B cell (primary cell): ENCODE results near the gene SNX6. TPM values are rescaled to one million over a fixed set of nuclear protein-coding genes. Genes with fewer than 3 reads are reported as not detected.
"Not testable (repeated sequence)": the region's sequence is repeated elsewhere in the genome, so short reads cannot be mapped to it uniquely, and the experiment has no call there.

Source experiments
- ATAC-seq: fragments of 200-7000 bp; cut with Tn5 transposase; one replicate; pipeline ENCODE4 v1.10.0; 2021; ENCODE audit warnings: low read depth, mild to moderate bottlenecking, moderate number of reproducible peaks, moderate library complexity
- CTCF ChIA-PET: fragments of 350-600 bp; sonication (Branson Sonifier 250); formaldehyde crosslinking; loops from one replicate; lab custom pipeline; 2021; ENCODE audit warnings: antibody characterized with exemption, inconsistent platforms; lab: Charles Lee
- POLR2A ChIA-PET: fragments of 350-600 bp; sonication (Branson Sonifier 250); formaldehyde crosslinking; loops from one replicate; lab custom pipeline; 2021; ENCODE audit warnings: antibody characterized with exemption; lab: Charles Lee
- DNase-seq: peaks from one replicate; pipeline ENCODE4 v3.0.0; 2013
- H2AFZ ChIP-seq: 2 replicates; pipeline ENCODE4 v1.6.1; 2012; ENCODE audit warnings: mild to moderate bottlenecking, low read depth, low read length; ENCODE audit not compliant: insufficient read depth, poor library complexity, severe bottlenecking
- H3K27ac ChIP-seq, 2 donors: 1 replicate in 1 of 2; 2 replicates in 1 of 2; pipeline ENCODE4 v1.5.1; 2012 to 2013; ENCODE audit warnings: low read length in 2 of 2, mild to moderate bottlenecking in 2 of 2, moderate library complexity in 1 of 2
- H3K27me3 ChIP-seq, 4 experiments: fragments of 200-600 bp in 1 of 4; sonication (generic) in 1 of 4; replicated peaks in 1 of 4; 1 replicate in 2 of 4; 2 replicates in 2 of 4; pipeline versions ENCODE4 v1.6.1 to v1.7.0; 2013 to 2016; ENCODE audit warnings: low read length in 3 of 4, mild to moderate bottlenecking in 2 of 4, mixed read lengths in 1 of 4, moderate library complexity in 1 of 4; ENCODE audit not compliant: insufficient read depth in 4 of 4, control insufficient read depth in 3 of 4; ENCODE audit errors: control extremely low read depth in 1 of 4
- H3K36me3 ChIP-seq, 2 experiments: replicated peaks in 1 of 2; 1 replicate in 1 of 2; 2 replicates in 1 of 2; pipeline versions ENCODE4 v1.6.1 to v1.7.1; 2013; ENCODE audit warnings: low read length in 1 of 2; ENCODE audit not compliant: insufficient read depth in 2 of 2, control insufficient read depth in 1 of 2; ENCODE audit errors: control extremely low read depth in 1 of 2, extremely low read depth in 1 of 2
- H3K4me1 ChIP-seq, 2 donors: fragments of 200-600 bp in 1 of 2; sonication (generic) in 1 of 2; 1 replicate in 1 of 2; 2 replicates in 1 of 2; pipeline versions ENCODE4 v1.5.1 to v1.6.1; 2013 to 2017; ENCODE audit warnings: low read length in 2 of 2; ENCODE audit not compliant: control insufficient read depth in 2 of 2, insufficient read depth in 2 of 2
- H3K4me2 ChIP-seq: replicated peaks from 2 replicates; pipeline ENCODE3; 2012; ENCODE audit warnings: mild to moderate bottlenecking, low read depth, low read length; ENCODE audit not compliant: poor library complexity, severe bottlenecking
- H3K4me3 ChIP-seq, 5 experiments: fragments of 200-600 bp in 1 of 5; sonication (generic) in 1 of 5; 1 replicate in 3 of 5; 2 replicates in 2 of 5; pipeline versions ENCODE4 v1.5.1 to v1.7.0; 2011 to 2016; ENCODE audit warnings: low read length in 4 of 5, mild to moderate bottlenecking in 4 of 5, low read depth in 2 of 5, control low read depth in 1 of 5, moderate library complexity in 1 of 5; ENCODE audit not compliant: insufficient read depth in 1 of 5; ENCODE audit errors: control extremely low read depth in 1 of 5, extremely low read depth in 1 of 5
- H3K79me2 ChIP-seq: fragments of 200-600 bp; sonication (generic); one replicate; pipeline ENCODE4 v1.6.0; 2016; ENCODE audit warnings: low read length; ENCODE audit not compliant: control insufficient read depth, insufficient read depth
- H3K9ac ChIP-seq: fragments of 200-600 bp; sonication (generic); 2 replicates; pipeline ENCODE4 v1.6.1; 2017; ENCODE audit warnings: mild to moderate bottlenecking, low read length, moderate library complexity
- H3K9me3 ChIP-seq, 3 donors: one replicate each; pipeline versions ENCODE4 v1.6.1 to v1.7.1; 2013; ENCODE audit warnings: low read length in 2 of 3; ENCODE audit not compliant: control insufficient read depth in 2 of 3, insufficient read depth in 1 of 3; ENCODE audit errors: control extremely low read depth in 1 of 3
- H4K20me1 ChIP-seq: 2 replicates; pipeline ENCODE4 v1.6.0; 2012; ENCODE audit warnings: mild to moderate bottlenecking, low read length; ENCODE audit not compliant: insufficient read depth, control insufficient read depth, poor library complexity, severe bottlenecking
- H3K27ac Mint-ChIP-seq: one replicate; pipeline ENCODE4 v1.8.0; 2021; ENCODE audit warnings: mixed read lengths
- H3K27me3 Mint-ChIP-seq: one replicate; pipeline ENCODE4 v1.8.0; 2021; ENCODE audit warnings: mixed read lengths
- H3K4me1 Mint-ChIP-seq: one replicate; pipeline ENCODE4 v1.8.0; 2021; ENCODE audit warnings: mixed read lengths
- H3K4me3 Mint-ChIP-seq: one replicate; pipeline ENCODE4 v1.8.0; 2021; ENCODE audit warnings: mixed read lengths
- H3K9me3 Mint-ChIP-seq: one replicate; pipeline ENCODE4 v1.8.0; 2022; ENCODE audit warnings: mixed read lengths; ENCODE audit not compliant: insufficient read depth
- CTCF ChIP-seq: fragments of 200-600 bp; IDR thresholded peaks from one replicate; pipeline ENCODE4 v1.8.0; 2022; ENCODE audit warnings: antibody characterized with exemption, mild to moderate bottlenecking
- EZH2 ChIP-seq: IDR thresholded peaks from 2 replicates; pipeline ENCODE4 v1.6.1; 2012; ENCODE audit warnings: borderline replicate concordance, low read depth, mild to moderate bottlenecking, moderate library complexity, low read length; ENCODE audit not compliant: insufficient read depth, poor library complexity, severe bottlenecking
- WGBS: methylation state at CpG from one replicate; pipeline ENCODE4 v1.1.5; 2013; ENCODE audit warnings: missing lambda C conversion rate; ENCODE audit not compliant: insufficient coverage; 5-methylcytosine and 5-hydroxymethylcytosine counted together
- intact Hi-C: fragments of 100-400 bp; cut with micrococcal nuclease; formaldehyde crosslinking; loops from one replicate; pipeline ENCODE4 v1.10.0; 2022
- polyA plus RNA-seq: library from polyadenylated mRNA; depleted of rRNA; stranded (reverse); fragments of >200 nt; gene quantifications from 2 replicates; pipeline ENCODE4 v1.2.3, GENCODE V29; 2012
- total RNA-seq, 2 donors: library from RNA; stranded (reverse); fragments of 120-200 nt in 1 of 2; gene quantifications; 1 replicate in 1 of 2; 2 replicates in 1 of 2; pipeline versions ENCODE4 v1.2.3 to v1.2.4, GENCODE V29; 2013 to 2022

Gene SNX6
- total and polyA plus RNA-seq, 2 donors (not counting 1 experiment from before 2014, with no cell fraction given) = 45.4 to 61.0 TPM

GRCh38 chr14:34548472-34548981 is 81.4 kb downstream of the SNX6 start:
- Histone ChIP-seq H3K9me3 (peaks cover 0 to 12% (median 0%) of the 10 kb centered on the region in 3 donors), H2AFZ (no peak overlapping the region), H3K4me3 (no peak overlapping the region), H3K9ac (no peak overlapping the region), H4K20me1 (no peaks in the 10 kb centered on the region), H3K4me1 (peaks cover 0 to 4% of the 10 kb centered on the region in 2 donors), H3K4me2 (no peak overlapping the region), H3K79me2 (no peaks in the 10 kb centered on the region), H3K27ac (no peak overlapping the region), H3K36me3 (no peaks in the 10 kb centered on the region), H3K27me3 (no peaks in the 10 kb centered on the region)
- POLR2A ChIA-PET = interaction anchor here (0.6 to 1.0 kb wide), 2 partner anchors 462 to 856 kb away, joined by 3 to 8 read pairs; partner anchors contain the start of gene NFKBIA
- TF ChIP-seq EZH2 (no peak), CTCF (no peak)
- no peak for ATAC-seq
- CTCF ChIA-PET = interaction anchor here (0.7 kb wide), 1 partner anchor 187 kb away, joined by 4 read pairs; no protein-coding TSS in a partner anchor
- Mint-ChIP-seq H3K9me3 (no peaks in the 10 kb centered on the region), H3K4me1 (peaks cover 8% of the 10 kb centered on the region), H3K27ac (no peak overlapping the region), H3K27me3 (no peaks in the 10 kb centered on the region), H3K4me3 (no peak overlapping the region)
- intact Hi-C loops = no loop called here
- 90% methylated on average over 8 of the region's 14 CpGs for WGBS
- peak; percentile 52 for DNase-seq

GRCh38 chr14:34547136-34547520 is 82.8 kb downstream of the SNX6 start:
- H3K4me2 ChIP-seq, H3K36me3 ChIP-seq, H3K4me1 Mint-ChIP-seq, H3K27ac ChIP-seq, H3K27me3 ChIP-seq, ATAC-seq, intact Hi-C loops, POLR2A ChIA-PET, H2AFZ ChIP-seq, H3K27ac Mint-ChIP-seq, H3K4me1 ChIP-seq, H3K27me3 Mint-ChIP-seq, DNase-seq, H3K4me3 ChIP-seq, H3K9ac ChIP-seq, H4K20me1 ChIP-seq, H3K79me2 ChIP-seq, H3K9me3 ChIP-seq, H3K4me3 Mint-ChIP-seq, CTCF ChIA-PET, H3K9me3 Mint-ChIP-seq: not testable (repeated sequence)
- no CpG with 5 or more reads among the region's 16 CpGs for WGBS

GRCh38 chr14:34546272-34547135 is 83.4 kb downstream of the SNX6 start:
- H3K4me1 Mint-ChIP-seq, H3K27me3 Mint-ChIP-seq, H3K9ac ChIP-seq, H3K79me2 ChIP-seq, H3K36me3 ChIP-seq, DNase-seq, CTCF ChIA-PET, H4K20me1 ChIP-seq, POLR2A ChIA-PET, H3K27ac Mint-ChIP-seq, H3K4me3 ChIP-seq, H3K9me3 ChIP-seq, H2AFZ ChIP-seq, H3K4me3 Mint-ChIP-seq, intact Hi-C loops, H3K27ac ChIP-seq, H3K4me1 ChIP-seq, H3K9me3 Mint-ChIP-seq, H3K27me3 ChIP-seq, H3K4me2 ChIP-seq: not testable (repeated sequence)
- peak; percentile 70 for ATAC-seq
- no CpG with 5 or more reads among the region's 68 CpGs for WGBS
